GM10847 (cell line): ENCODE measurements around the gene ORC4.

ENCODE experiments used
- POLR2A ChIP-seq: IDR thresholded peaks from 2 replicates; pipeline ENCODE4 v1.6.1; 2011; ENCODE audit not compliant: insufficient read length; ENCODE audit errors: extremely low read depth

Gene ORC4

GRCh38 chr2:147913701-147914480, 106.6 kb downstream of the ORC4 start:
- no peak for TF ChIP-seq POLR2A

- no peak for TF ChIP-seq POLR2A
These were observed 109.5 kb downstream of the ORC4 start for GRCh38 chr2:147910990-147911473.

- no peak for TF ChIP-seq POLR2A
These were observed 111.4 kb downstream of the ORC4 start for GRCh38 chr2:147909178-147909577.

- no peak for TF ChIP-seq POLR2A
These were observed 116.5 kb downstream of the ORC4 start for GRCh38 chr2:147904051-147904450.

GRCh38 chr2:147888680-147889079, 131.9 kb downstream of the ORC4 start:
- TF ChIP-seq POLR2A = no peak

- no peak for TF ChIP-seq POLR2A
These were observed 134.4 kb downstream of the ORC4 start for GRCh38 chr2:147886136-147886535.

- no peak for TF ChIP-seq POLR2A
These were observed 135.7 kb downstream of the ORC4 start for GRCh38 chr2:147884830-147885229.

- TF ChIP-seq POLR2A = no peak
These were observed 137.9 kb downstream of the ORC4 start for GRCh38 chr2:147882631-147883030.
